Measurements from ENCODE around the gene TENM3. TPM values are rescaled to one million over a fixed set of nuclear protein-coding genes. Genes with fewer than 3 reads are reported as not detected.

The TENM3 gene
- total and polyA plus RNA-seq, 2 of the 8 experiments (the other 6 are each of a cell fraction or from before 2014, with no cell fraction given), result 36.9 to 69.3 TPM

- peaks cover 0 to 2% (median 0%) of the 10 kb centered on the region in 4 experiments; a peak in 1 of 8 replicates for H3K36me3 ChIP-seq (ENCODE audit: control insufficient read depth in 2 of 4, insufficient read depth in 4 of 4, low read length in 3 of 4)
- no peak overlapping the region for H2BK120ac ChIP-seq (replicated peaks; ENCODE audit: low read depth, low read length)
- H2AFZ ChIP-seq (ENCODE audit: low read length), result no peak overlapping the region
- H4K8ac ChIP-seq (ENCODE audit: extremely low read depth, insufficient read depth, low read length), result no peak overlapping the region
- H4K5ac ChIP-seq (ENCODE audit: insufficient read length, low read depth, low read length), result no peak overlapping the region
- CTCF ChIA-PET (ENCODE audit: partially characterized antibody), result interaction anchor here (0.6 kb wide), 1 partner anchor 541 kb away, joined by 3 read pairs; no protein-coding TSS in a partner anchor
- FAIRE-seq (no peak), DNase-seq (ENCODE audit: low read depth in 1 of 2, low spot score in 2 of 2) (no peak)
- no peak overlapping the region for H2AK5ac ChIP-seq (ENCODE audit: low read depth, low read length)
- H2BK20ac ChIP-seq (ENCODE audit: low read length), result no peak overlapping the region
- no peaks in the 10 kb centered on the region for H3K27me3 ChIP-seq (replicated peaks in 1 of 4; ENCODE audit: control insufficient read depth in 3 of 4, extremely low read depth in 1 of 4, insufficient read depth in 3 of 4, low read length in 3 of 4)
- peaks cover 2% of the 10 kb centered on the region; the same call in 1 of the 2 replicates for H3K79me1 ChIP-seq (ENCODE audit: low read depth, low read length)
- no peak overlapping the region for H2BK12ac ChIP-seq (ENCODE audit: low read depth, low read length)
- no peak overlapping the region for H3K18ac ChIP-seq (ENCODE audit: extremely low read depth, low read length)
- H3K27ac ChIP-seq (ENCODE audit: low read depth, low read length), result no peak overlapping the region
- H3K14ac ChIP-seq (ENCODE audit: insufficient read length), result no peak overlapping the region
- no peak overlapping the region for H2BK5ac ChIP-seq (ENCODE audit: low read depth, low read length)
- H3K4me3 ChIP-seq (ENCODE audit: extremely low read depth in 1 of 4, insufficient read depth in 2 of 4, low read depth in 3 of 4, low read length in 4 of 4), result no peak overlapping the region
- peaks cover 0 to 61% of the 10 kb centered on the region in 2 experiments; a peak in 2 of 4 replicates for H3K79me2 ChIP-seq (ENCODE audit: control insufficient read depth in 1 of 2, insufficient read depth in 2 of 2, low read length in 2 of 2)
- H3K4ac ChIP-seq (replicated peaks; ENCODE audit: insufficient read length, low read depth, low read length), result no peak overlapping the region
- H4K91ac ChIP-seq (replicated peaks; ENCODE audit: insufficient read length, low read length), result no peak overlapping the region
- H3K4me1 ChIP-seq (replicated peaks in 1 of 4; ENCODE audit: control insufficient read depth in 3 of 4, insufficient read depth in 4 of 4, low read length in 3 of 4), result peaks cover 0 to 3% (median 0%) of the 10 kb centered on the region in 4 experiments; a peak in 2 of 7 replicates
- WGBS, 2 experiments (ENCODE audit: extremely low coverage in 1 of 2, insufficient coverage in 1 of 2, insufficient read length in 1 of 2, insufficient replicate concordance in 2 of 2, low coverage in 1 of 2, low lambda C conversion rate in 2 of 2, missing lambda C conversion rate in 1 of 2), result 82 to 100% methylated on average over 1 to 2 of the region's 2 CpGs
- no peaks in the 10 kb centered on the region; the same call in 1 of the 2 replicates for H3K23me2 ChIP-seq (ENCODE audit: low read depth, low read length)
- H4K20me1 ChIP-seq (replicated peaks in 1 of 2; ENCODE audit: control insufficient read depth in 1 of 2, insufficient read depth in 2 of 2, low read length in 2 of 2), result peaks cover 0 to 1% of the 10 kb centered on the region in 2 experiments
- H3K23ac ChIP-seq (ENCODE audit: insufficient read length), result no peak overlapping the region
- H3K9me3 ChIP-seq (ENCODE audit: insufficient read depth in 2 of 2, low read depth in 1 of 2, low read length in 1 of 2), result peaks cover 7% of the 10 kb centered on the region in 2 experiments; a peak in 2 of 4 replicates
- H2BK15ac ChIP-seq (ENCODE audit: low read length), result no peak overlapping the region
- H3K9ac ChIP-seq (replicated peaks in 1 of 4; ENCODE audit: extremely low read depth in 1 of 4, low read depth in 3 of 4, low read length in 3 of 4), result no peak overlapping the region
- no peak overlapping the region for H3K56ac ChIP-seq (replicated peaks; ENCODE audit: insufficient read length, low read depth, low read length)
- POLR2A ChIA-PET (ENCODE audit: partially characterized antibody), result interaction anchor here (0.8 kb wide), 1 partner anchor 9 kb away, joined by 3 read pairs; no protein-coding TSS in a partner anchor
- H3K4me2 ChIP-seq (ENCODE audit: insufficient read depth in 1 of 2, low read depth in 2 of 2, low read length in 2 of 2), result no peak overlapping the region
- TF ChIP-seq CEBPB (IDR thresholded peaks at IDR 0.05; ENCODE audit: low read depth, low read length), result no peak
- no peak for TF ChIP-seq USF2 (IDR thresholded peaks at IDR 0.05; ENCODE audit: low read length)
- no peak for TF ChIP-seq CBX5 (IDR thresholded peaks at IDR 0.05; ENCODE audit: low read depth, low read length)
Observed at GRCh38 chr4:182489607-182490006, 246.4 kb downstream of the TENM3 start.
